Chondrocyte (in vitro differentiated cells): Measurements from ENCODE around the gene ABHD1. TPM values are rescaled to one million over a fixed set of nuclear protein-coding genes. Genes with fewer than 3 reads are reported as not detected.

Source experiments
- DNase-seq: peaks from one replicate; pipeline ENCODE4 v3.0.0; 2021; ENCODE audit warnings: mixed read lengths, low spot score
- H3K27ac Mint-ChIP-seq: one replicate; pipeline ENCODE4 v1.8.0; 2021; ENCODE audit warnings: mild to moderate bottlenecking, moderate library complexity, mixed read lengths; ENCODE audit not compliant: unreplicated experiment
- H3K27me3 Mint-ChIP-seq: 2 replicates; pipeline ENCODE4 v1.8.0; 2021; ENCODE audit warnings: low read depth, mixed read lengths
- H3K36me3 Mint-ChIP-seq: 2 replicates; pipeline ENCODE4 v1.8.0; 2021; ENCODE audit warnings: low read depth, mixed read lengths
- H3K4me1 Mint-ChIP-seq: 2 replicates; pipeline ENCODE4 v1.8.0; 2021; ENCODE audit warnings: low read depth, mild to moderate bottlenecking, mixed read lengths
- H3K4me3 Mint-ChIP-seq: one replicate; pipeline ENCODE4 v1.8.0; 2021; ENCODE audit warnings: mild to moderate bottlenecking, moderate library complexity, mixed read lengths; ENCODE audit not compliant: unreplicated experiment
- H3K9me3 Mint-ChIP-seq: 2 replicates; pipeline ENCODE4 v1.8.0; 2021; ENCODE audit warnings: low read depth, mixed read lengths
- total RNA-seq: library from RNA; stranded (reverse); gene quantifications from 3 replicates; pipeline ENCODE4 v1.2.1, GENCODE V29; 2021
- TF ChIP-seq, protein P1 (sequence below): fragments of 200-600 bp; sonication (generic); IDR thresholded peaks from 2 replicates; pipeline ENCODE4 v1.5.0; 2021; ENCODE audit warnings: antibody characterized with exemption, mild to moderate bottlenecking, moderate library complexity

ABHD1 gene
- total RNA-seq, 1 donor from 2014 or later = 0.30 TPM

DNA sequence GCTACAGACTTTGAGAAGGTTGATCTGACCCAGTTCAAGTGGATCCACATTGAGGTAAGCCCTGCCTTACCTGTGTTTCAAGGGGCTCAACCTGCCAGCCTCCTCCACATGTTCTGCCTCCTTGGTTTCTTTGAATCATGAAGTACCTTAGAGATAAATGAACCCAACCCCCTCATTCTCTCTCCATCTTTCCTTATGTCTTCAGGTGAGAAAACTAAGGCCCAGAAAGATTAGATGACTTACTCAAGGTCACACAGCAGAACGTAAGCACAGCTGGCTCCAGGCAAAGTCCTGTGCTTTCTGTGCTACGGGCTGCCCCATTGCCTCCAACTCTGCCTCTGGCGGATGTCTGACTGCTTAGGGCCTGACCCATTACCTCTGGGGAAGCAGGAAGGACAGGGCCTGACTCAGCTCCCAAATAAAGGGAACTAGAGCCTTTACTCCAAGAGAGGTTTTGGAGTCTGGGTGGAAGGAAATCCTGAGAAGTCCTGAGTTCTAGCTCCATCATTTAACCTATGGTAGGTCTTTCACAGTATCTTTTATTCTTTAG lies 26.8 kb upstream of the ABHD1 start:
- Mint-ChIP-seq H3K27me3 (no peaks in the 10 kb centered on the region), H3K4me1 (peaks cover 9% of the 10 kb centered on the region), H3K36me3 (no peaks in the 10 kb centered on the region), H3K27ac (no peak overlapping the region), H3K9me3 (no peaks in the 10 kb centered on the region), H3K4me3 (no peak overlapping the region)
- DNase-seq = no peak
- TF ChIP-seq, protein P1, sequence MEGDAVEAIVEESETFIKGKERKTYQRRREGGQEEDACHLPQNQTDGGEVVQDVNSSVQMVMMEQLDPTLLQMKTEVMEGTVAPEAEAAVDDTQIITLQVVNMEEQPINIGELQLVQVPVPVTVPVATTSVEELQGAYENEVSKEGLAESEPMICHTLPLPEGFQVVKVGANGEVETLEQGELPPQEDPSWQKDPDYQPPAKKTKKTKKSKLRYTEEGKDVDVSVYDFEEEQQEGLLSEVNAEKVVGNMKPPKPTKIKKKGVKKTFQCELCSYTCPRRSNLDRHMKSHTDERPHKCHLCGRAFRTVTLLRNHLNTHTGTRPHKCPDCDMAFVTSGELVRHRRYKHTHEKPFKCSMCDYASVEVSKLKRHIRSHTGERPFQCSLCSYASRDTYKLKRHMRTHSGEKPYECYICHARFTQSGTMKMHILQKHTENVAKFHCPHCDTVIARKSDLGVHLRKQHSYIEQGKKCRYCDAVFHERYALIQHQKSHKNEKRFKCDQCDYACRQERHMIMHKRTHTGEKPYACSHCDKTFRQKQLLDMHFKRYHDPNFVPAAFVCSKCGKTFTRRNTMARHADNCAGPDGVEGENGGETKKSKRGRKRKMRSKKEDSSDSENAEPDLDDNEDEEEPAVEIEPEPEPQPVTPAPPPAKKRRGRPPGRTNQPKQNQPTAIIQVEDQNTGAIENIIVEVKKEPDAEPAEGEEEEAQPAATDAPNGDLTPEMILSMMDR = no peak

- DNase-seq = no peak
- TF ChIP-seq, protein P1 = no peak
- Mint-ChIP-seq H3K4me1 (peaks cover 9% of the 10 kb centered on the region), H3K9me3 (no peaks in the 10 kb centered on the region), H3K27me3 (peaks cover 1% of the 10 kb centered on the region), H3K4me3 (no peak overlapping the region), H3K27ac (no peak overlapping the region), H3K36me3 (no peaks in the 10 kb centered on the region)
Observed at GRCh38 chr2:27097341-27097740, 26.3 kb upstream of the ABHD1 start.

- no peaks in the 10 kb centered on the region for H3K9me3 Mint-ChIP-seq
- no peak overlapping the region for H3K27ac Mint-ChIP-seq
- no peak for DNase-seq
Observed at GRCh38 chr2:27099334-27099955, 24.2 kb upstream of the ABHD1 start.

DNA sequence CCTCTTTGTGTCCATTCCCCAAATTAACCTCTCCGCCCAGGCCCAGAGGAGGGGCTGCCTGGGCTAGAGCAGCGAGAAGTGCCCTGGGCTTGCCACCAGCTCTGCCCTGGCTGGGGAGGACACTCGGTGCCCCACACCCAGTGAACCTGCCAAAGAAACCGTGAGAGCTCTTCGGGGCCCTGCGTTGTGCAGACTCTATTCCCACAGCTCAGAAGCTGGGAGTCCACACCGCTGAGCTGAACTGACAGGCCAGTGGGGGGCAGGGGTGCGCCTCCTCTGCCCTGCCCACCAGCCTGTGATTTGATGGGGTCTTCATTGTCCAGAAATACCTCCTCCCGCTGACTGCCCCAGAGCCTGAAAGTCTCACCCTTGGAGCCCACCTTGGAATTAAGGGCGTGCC lies 23.6 kb upstream of the ABHD1 start:
- peaks cover 1% of the 10 kb centered on the region for H3K27me3 Mint-ChIP-seq
- H3K9me3 Mint-ChIP-seq = no peaks in the 10 kb centered on the region
- peaks cover 3% of the 10 kb centered on the region for H3K36me3 Mint-ChIP-seq
- TF ChIP-seq, protein P1 = no peak
- H3K4me1 Mint-ChIP-seq = peaks cover 9% of the 10 kb centered on the region
- no peak for DNase-seq
- H3K4me3 Mint-ChIP-seq = no peak overlapping the region
- H3K27ac Mint-ChIP-seq = no peak overlapping the region

More at GRCh38 chr2:27099334-27099955, 24.2 kb upstream of the ABHD1 start:
- no peak overlapping the region for H3K4me3 Mint-ChIP-seq
- peaks cover 3% of the 10 kb centered on the region for H3K36me3 Mint-ChIP-seq
- TF ChIP-seq, protein P1 = no peak
- peaks cover 1% of the 10 kb centered on the region for H3K27me3 Mint-ChIP-seq
- peaks cover 9% of the 10 kb centered on the region for H3K4me1 Mint-ChIP-seq

- no peak overlapping the region for H3K27ac Mint-ChIP-seq
- H3K4me1 Mint-ChIP-seq = peaks cover 7% of the 10 kb centered on the region
- no peak for DNase-seq
- peaks cover 1% of the 10 kb centered on the region for H3K27me3 Mint-ChIP-seq
- no peak overlapping the region for H3K4me3 Mint-ChIP-seq
- H3K9me3 Mint-ChIP-seq = no peaks in the 10 kb centered on the region
- TF ChIP-seq, protein P1 = no peak
- peaks cover 3% of the 10 kb centered on the region for H3K36me3 Mint-ChIP-seq
Observed at GRCh38 chr2:27102329-27102728, 21.3 kb upstream of the ABHD1 start.
